ENCODE data around the gene DENND2C. TPM values are rescaled to one million over a fixed set of nuclear protein-coding genes. Genes with fewer than 3 reads are reported as not detected.

Gene DENND2C
- total RNA-seq, 8 experiments from 2014 or later, result 0.43 to 2.6 (median 0.90) TPM

GRCh38 chr1:114670083-114671010 is 498 bp upstream of the DENND2C start:
- in situ Hi-C loops (cut with MboI; ENCODE audit: low pct_unique_long_range_greater_than_20kb in 2 of 9, low sequenced_read_pairs in 9 of 9, unreplicated experiment in 9 of 9), result no loop called here
- WGBS, 10 experiments, result 0 to 83% (median 17%) methylated on average over 2 to 24 of the region's 45 CpGs; no CpG with 5 or more reads in 2 of the 10 experiments

GRCh38 chr1:114668784-114669561 is 876 bp downstream of the DENND2C start:
- 26 to 100% (median 48%) methylated on average over 1 to 13 of the region's 13 CpGs for WGBS, 10 experiments
- H3K27ac ChIP-seq, result no peak overlapping the region
- in situ Hi-C loops (cut with MboI; ENCODE audit: low pct_unique_long_range_greater_than_20kb in 2 of 9, low sequenced_read_pairs in 9 of 9, unreplicated experiment in 9 of 9), result no loop called here
- H3K4me1 ChIP-seq (replicated peaks in 1 of 2), result peaks cover 0 to 4% of the 10 kb centered on the region in 2 donors
- H3K4me3 ChIP-seq, result peak overlapping the region; percentile 48 to 55 (median 49)
- no peak for ATAC-seq (replicated peaks in 6 of 8)

More at GRCh38 chr1:114670083-114671010, 498 bp upstream of the DENND2C start:
- peaks cover 0 to 4% of the 10 kb centered on the region in 2 donors for H3K4me1 ChIP-seq (replicated peaks in 1 of 2)
- no peak overlapping the region for H3K27ac ChIP-seq
- peak; percentile 91 to 99 (median 98) for ATAC-seq (replicated peaks in 6 of 8)
- H3K4me3 ChIP-seq, result peak overlapping the region; percentile 48 to 55 (median 49)

GRCh38 chr1:114668373-114668772 is 1.5 kb downstream of the DENND2C start:
- Histone ChIP-seq H3K27ac (no peak overlapping the region), H3K4me1 (replicated peaks in 1 of 2) (peaks cover 0 to 4% of the 10 kb centered on the region in 2 donors), H3K4me3 (no peak overlapping the region)
- WGBS, 10 experiments, result 68 to 100% (median 72%) methylated on average over 2 to 4 of the region's 4 CpGs; no CpG with 5 or more reads in 1 of the 10 experiments
- ATAC-seq (replicated peaks in 6 of 8), result no peak
- in situ Hi-C loops (cut with MboI; ENCODE audit: low pct_unique_long_range_greater_than_20kb in 2 of 9, low sequenced_read_pairs in 9 of 9, unreplicated experiment in 9 of 9), result no loop called here

GRCh38 chr1:114666954-114667353 is 2.9 kb downstream of the DENND2C start:
- H3K4me3 ChIP-seq, result no peak overlapping the region
- H3K27ac ChIP-seq, result no peak overlapping the region
- ATAC-seq (replicated peaks in 6 of 8), result no peak
- in situ Hi-C loops (cut with MboI; ENCODE audit: low pct_unique_long_range_greater_than_20kb in 2 of 9, low sequenced_read_pairs in 9 of 9, unreplicated experiment in 9 of 9), result no loop called here
- 42 to 87% (median 74%) methylated on average over 3 of the region's 3 CpGs for WGBS, 10 experiments
- H3K4me1 ChIP-seq (replicated peaks in 1 of 2), result peaks cover 0 to 4% of the 10 kb centered on the region in 2 donors

- no peak overlapping the region for H3K27ac ChIP-seq
- 17 to 80% (median 40%) methylated on average over 1 to 2 of the region's 2 CpGs; no CpG with 5 or more reads in 1 of the 10 experiments for WGBS, 10 experiments
- in situ Hi-C loops (cut with MboI; ENCODE audit: low pct_unique_long_range_greater_than_20kb in 2 of 9, low sequenced_read_pairs in 9 of 9, unreplicated experiment in 9 of 9), result no loop called here
- peak in 3 of 8 experiments; percentile 43 to 66 (median 55) for ATAC-seq (replicated peaks in 6 of 8)
- no peaks in the 10 kb centered on the region for H3K4me1 ChIP-seq (replicated peaks in 1 of 2)
- H3K4me3 ChIP-seq, result no peak overlapping the region
Observed at GRCh38 chr1:114660238-114660637, 9.6 kb downstream of the DENND2C start.

- 43 to 100% (median 81%) methylated on average over 1 to 2 of the region's 2 CpGs; no CpG with 5 or more reads in 3 of the 10 experiments for WGBS, 10 experiments
- Histone ChIP-seq H3K4me1 (replicated peaks in 1 of 2) (no peaks in the 10 kb centered on the region), H3K4me3 (no peak overlapping the region), H3K27ac (no peak overlapping the region)
- in situ Hi-C loops (cut with MboI; ENCODE audit: low pct_unique_long_range_greater_than_20kb in 2 of 9, low sequenced_read_pairs in 9 of 9, unreplicated experiment in 9 of 9), result no loop called here
- no peak for ATAC-seq (replicated peaks in 6 of 8)
Observed at GRCh38 chr1:114651893-114652292, 18.0 kb downstream of the DENND2C start.

GRCh38 chr1:114648503-114648902 is 21.3 kb downstream of the DENND2C start:
- no peak overlapping the region for H3K27ac ChIP-seq
- ATAC-seq (replicated peaks in 6 of 8), result no peak
- H3K4me1 ChIP-seq (replicated peaks in 1 of 2), result no peaks in the 10 kb centered on the region
- 95 to 100% (median 100%) methylated on average over 1 of the region's 1 CpG; no CpG with 5 or more reads in 1 of the 10 experiments for WGBS, 10 experiments
- H3K4me3 ChIP-seq, result no peak overlapping the region
- in situ Hi-C loops (cut with MboI; ENCODE audit: low pct_unique_long_range_greater_than_20kb in 2 of 9, low sequenced_read_pairs in 9 of 9, unreplicated experiment in 9 of 9), result no loop called here

GRCh38 chr1:114641377-114641776 is 28.5 kb downstream of the DENND2C start:
- no peak for ATAC-seq (replicated peaks in 6 of 8)
- in situ Hi-C loops (cut with MboI; ENCODE audit: low pct_unique_long_range_greater_than_20kb in 2 of 9, low sequenced_read_pairs in 9 of 9, unreplicated experiment in 9 of 9), result no loop called here
- 62 to 100% (median 82%) methylated on average over 1 to 2 of the region's 2 CpGs; no CpG with 5 or more reads in 3 of the 10 experiments for WGBS, 10 experiments
- H3K27ac ChIP-seq, result no peak overlapping the region
- H3K4me1 ChIP-seq (replicated peaks in 1 of 2), result no peaks in the 10 kb centered on the region
- no peak overlapping the region for H3K4me3 ChIP-seq

GRCh38 chr1:114638910-114639309 is 30.9 kb downstream of the DENND2C start:
- no peaks in the 10 kb centered on the region for H3K4me1 ChIP-seq (replicated peaks in 1 of 2)
- in situ Hi-C loops (cut with MboI; ENCODE audit: low pct_unique_long_range_greater_than_20kb in 2 of 9, low sequenced_read_pairs in 9 of 9, unreplicated experiment in 9 of 9), result no loop called here
- peak in 2 of 8 experiments; percentile 55 to 63 for ATAC-seq (replicated peaks in 6 of 8)

GRCh38 chr1:114632427-114632826 is 37.4 kb downstream of the DENND2C start:
- in situ Hi-C loops (cut with MboI; ENCODE audit: low pct_unique_long_range_greater_than_20kb in 2 of 9, low sequenced_read_pairs in 9 of 9, unreplicated experiment in 9 of 9), result no loop called here
- Histone ChIP-seq H3K4me1 (replicated peaks in 1 of 2) (no peaks in the 10 kb centered on the region), H3K4me3 (no peak overlapping the region), H3K27ac (no peak overlapping the region)
- no peak for ATAC-seq (replicated peaks in 6 of 8)

More at GRCh38 chr1:114638910-114639309, 30.9 kb downstream of the DENND2C start:
- WGBS, 10 experiments, result 0 to 71% (median 58%) methylated on average over 1 to 3 of the region's 3 CpGs; no CpG with 5 or more reads in 2 of the 10 experiments
- Histone ChIP-seq H3K4me3 (no peak overlapping the region), H3K27ac (no peak overlapping the region)

GRCh38 chr1:114627107-114627506 is 42.7 kb downstream of the DENND2C start:
- Histone ChIP-seq H3K4me1 (replicated peaks in 1 of 2) (no peaks in the 10 kb centered on the region), H3K4me3 (no peak overlapping the region), H3K27ac (no peak overlapping the region)
- in situ Hi-C loops (cut with MboI; ENCODE audit: low pct_unique_long_range_greater_than_20kb in 2 of 9, low sequenced_read_pairs in 9 of 9, unreplicated experiment in 9 of 9), result no loop called here
- 0 to 33% (median 23%) methylated on average over 1 to 2 of the region's 2 CpGs; no CpG with 5 or more reads in 4 of the 10 experiments for WGBS, 10 experiments
- ATAC-seq (replicated peaks in 6 of 8), result no peak

- H3K4me1 ChIP-seq (replicated peaks in 1 of 2), result no peaks in the 10 kb centered on the region
- 60 to 93% (median 87%) methylated on average over 1 to 5 of the region's 5 CpGs for whole genome bisulfite sequencing, 10 experiments
- in situ Hi-C loops (cut with MboI; ENCODE audit: low pct_unique_long_range_greater_than_20kb in 2 of 9, low sequenced_read_pairs in 9 of 9, unreplicated experiment in 9 of 9), result no loop called here
Observed at GRCh38 chr1:114623364-114623763, 46.5 kb downstream of the DENND2C start.

GRCh38 chr1:114620419-114620818 is 49.4 kb downstream of the DENND2C start:
- H3K4me1 ChIP-seq (replicated peaks in 1 of 2), result no peaks in the 10 kb centered on the region
- in situ Hi-C loops (cut with MboI; ENCODE audit: low pct_unique_long_range_greater_than_20kb in 2 of 9, low sequenced_read_pairs in 9 of 9, unreplicated experiment in 9 of 9), result no loop called here
- H3K4me3 ChIP-seq, result no peak overlapping the region
- WGBS, 10 experiments, result 71 to 100% (median 96%) methylated on average over 1 to 2 of the region's 2 CpGs; no CpG with 5 or more reads in 1 of the 10 experiments
- ATAC-seq (replicated peaks in 6 of 8), result no peak
- H3K27ac ChIP-seq, result no peak overlapping the region

More at GRCh38 chr1:114623364-114623763, 46.5 kb downstream of the DENND2C start:
- no peak for ATAC-seq (replicated peaks in 6 of 8)
- Histone ChIP-seq H3K27ac (no peak overlapping the region), H3K4me3 (no peak overlapping the region)
